GM18517 (cell line): Measurements from ENCODE around the gene GTSE1.

Source experiments
- ATAC-seq: cut with Tn5 transposase; IDR thresholded peaks from one replicate; pipeline ENCODE4 v1.9.1; 2021; ENCODE audit warnings: mild to moderate bottlenecking, moderate library complexity; ENCODE audit not compliant: unreplicated experiment

GTSE1 gene

GRCh38 chr22:46363611-46364321 is 67.1 kb downstream of the GTSE1 start:
- no peak for ATAC-seq

GRCh38 chr22:46364341-46365165 is 67.9 kb downstream of the GTSE1 start:
- no peak for ATAC-seq

- ATAC-seq = no peak
Measured at GRCh38 chr22:46365166-46365624, 68.5 kb downstream of the GTSE1 start.

GRCh38 chr22:46366327-46366731 is 69.7 kb downstream of the GTSE1 start:
- no peak for ATAC-seq

- ATAC-seq = no peak
Measured at GRCh38 chr22:46366801-46367706, 70.4 kb downstream of the GTSE1 start.

GRCh38 chr22:46367707-46368191 is 71.1 kb downstream of the GTSE1 start:
- ATAC-seq = no peak

GRCh38 chr22:46368422-46368821 is 71.8 kb downstream of the GTSE1 start:
- ATAC-seq = no peak

GRCh38 chr22:46368871-46369715 is 72.4 kb downstream of the GTSE1 start:
- no peak for ATAC-seq

- no peak for ATAC-seq
Measured at GRCh38 chr22:46369716-46370583, 73.3 kb downstream of the GTSE1 start.

- ATAC-seq = no peak
Measured at GRCh38 chr22:46370584-46371291, 74.1 kb downstream of the GTSE1 start.

GRCh38 chr22:46371623-46372226 is 75.1 kb downstream of the GTSE1 start:
- no peak for ATAC-seq

- no peak for ATAC-seq
Measured at GRCh38 chr22:46372686-46373085, 76.0 kb downstream of the GTSE1 start.

- ATAC-seq = no peak
Measured at GRCh38 chr22:46373159-46373558, 76.5 kb downstream of the GTSE1 start.

GRCh38 chr22:46373921-46374662 is 77.4 kb downstream of the GTSE1 start:
- no peak for ATAC-seq

GRCh38 chr22:46374663-46375474 is 78.2 kb downstream of the GTSE1 start:
- ATAC-seq = no peak

GRCh38 chr22:46376111-46376510 is 79.4 kb downstream of the GTSE1 start:
- ATAC-seq = no peak
